PC-3 (cell line): ENCODE data around the gene CSF1R. TPM values are rescaled to one million over a fixed set of nuclear protein-coding genes. Genes with fewer than 3 reads are reported as not detected.

Experiments
- ATAC-seq: fragments of 200-7000 bp; cut with Tn5 transposase; 2 replicates; pipeline ENCODE4 v1.9.1; 2020; ENCODE audit warnings: mild to moderate bottlenecking, moderate library complexity
- BruUV-seq: library from RNA; stranded (reverse); fragments of 400-500 nt; replicated peaks from 2 replicates; lab custom pipeline; 2021; lab: Mats Ljungman, UMichigan
- CTCF ChIA-PET: fragments of 300-600 bp; sonication (Branson Sonifier 250); formaldehyde crosslinking; loops from one replicate; lab custom pipeline; 2022; ENCODE audit warnings: antibody characterized with exemption; lab: Charles Lee
- POLR2A ChIA-PET: fragments of 300-600 bp; sonication (Branson Sonifier 250); formaldehyde crosslinking; loops from one replicate; lab custom pipeline; 2022; ENCODE audit warnings: antibody characterized with exemption; ENCODE audit not compliant: unreplicated experiment; lab: Charles Lee
- DNase-seq: peaks from one replicate; pipeline ENCODE4 v3.0.0-alpha.2; 2015
- H2AFZ ChIP-seq: fragments of 300-600 bp; sonication (generic); 2 replicates; pipeline ENCODE4 v1.6.0; 2016; ENCODE audit warnings: antibody characterized with exemption, low read length
- H3F3A ChIP-seq: fragments of 300-600 bp; sonication (generic); one replicate; pipeline ENCODE4 v1.6.0; 2017; ENCODE audit warnings: antibody characterized with exemption, low read length, control low read depth, mild to moderate bottlenecking; ENCODE audit not compliant: unreplicated experiment
- H3K27ac ChIP-seq: fragments of 300-600 bp; sonication (generic); 2 replicates; pipeline ENCODE4 v1.5.1; 2016; ENCODE audit warnings: mild to moderate bottlenecking, low read length
- H3K27me3 ChIP-seq: fragments of 300-600 bp; sonication (generic); 2 replicates; pipeline ENCODE4 v1.6.1; 2016; ENCODE audit warnings: low read length, mixed read lengths
- H3K36me3 ChIP-seq: fragments of 300-600 bp; sonication (generic); 2 replicates; pipeline ENCODE4 v1.6.1; 2016; ENCODE audit warnings: low read depth, mixed run types, low read length, mixed read lengths
- H3K4me1 ChIP-seq: fragments of 300-600 bp; sonication (generic); 2 replicates; pipeline ENCODE4 v1.5.1; 2016; ENCODE audit warnings: low read length; ENCODE audit not compliant: insufficient read depth
- H3K4me2 ChIP-seq: fragments of 300-600 bp; sonication (generic); 2 replicates; pipeline ENCODE4 v1.6.0; 2016; ENCODE audit warnings: low read length
- H3K4me3 ChIP-seq: fragments of 300-600 bp; sonication (generic); 2 replicates; pipeline ENCODE4 v1.5.1; 2016; ENCODE audit warnings: mild to moderate bottlenecking, low read length, mixed read lengths
- H3K79me2 ChIP-seq: fragments of 300-600 bp; sonication (generic); 2 replicates; pipeline ENCODE4 v1.6.1; 2017; ENCODE audit warnings: low read length, mixed read lengths
- H3K9ac ChIP-seq: fragments of 300-600 bp; sonication (generic); 2 replicates; pipeline ENCODE4 v1.6.0; 2016; ENCODE audit warnings: mild to moderate bottlenecking, low read length
- H3K9me2 ChIP-seq: fragments of 300-600 bp; sonication (generic); replicated peaks from 2 replicates; pipeline ENCODE4 v1.6.1; 2016; ENCODE audit warnings: mixed run types, low read length, mixed read lengths
- H3K9me3 ChIP-seq: fragments of 300-600 bp; sonication (generic); 2 replicates; pipeline ENCODE4 v1.6.1; 2016; ENCODE audit warnings: low read length, mixed read lengths
- H4K20me1 ChIP-seq: fragments of 300-600 bp; sonication (generic); 2 replicates; pipeline ENCODE4 v1.6.1; 2016; ENCODE audit warnings: low read length, mixed read lengths
- CTCF ChIP-seq: fragments of 300-600 bp; sonication (generic); conservative IDR thresholded peaks from 2 replicates; pipeline ENCODE4 v1.5.1; 2017; ENCODE audit warnings: antibody characterized with exemption, low read depth, mild to moderate bottlenecking, low read length
- EZH2 ChIP-seq: fragments of 300-600 bp; sonication (generic); IDR thresholded peaks from one replicate; pipeline ENCODE4 v1.6.1; 2017; ENCODE audit warnings: antibody characterized with exemption, mild to moderate bottlenecking, low read length; ENCODE audit not compliant: unreplicated experiment
- EZH2phosphoT487 ChIP-seq: fragments of 300-600 bp; sonication (generic); IDR thresholded peaks from 2 replicates; pipeline ENCODE4 v1.6.1; 2018; ENCODE audit warnings: mild to moderate bottlenecking, antibody characterized with exemption, low read length, borderline replicate concordance
- intact Hi-C: fragments of 100-400 bp; cut with micrococcal nuclease; formaldehyde crosslinking; loops from 2 replicates; pipeline ENCODE4 v1.9.0; 2023
- total RNA-seq: library from RNA; depleted of rRNA; stranded (reverse); fragments of >200 nt; gene quantifications from 2 replicates; pipeline ENCODE4 v1.2.3, GENCODE V29; 2014

The CSF1R gene
- total RNA-seq, 1 experiment from 2014 or later = not detected

- no peak overlapping the region for H3K27ac ChIP-seq
Measured at GRCh38 chr5:150038547-150038946, 47.8 kb downstream of the CSF1R start.

GRCh38 chr5:150036513-150036912 lies 49.8 kb downstream of the CSF1R start:
- no peaks in the 10 kb centered on the region for H3K27me3 ChIP-seq
- no peaks in the 10 kb centered on the region for H3F3A ChIP-seq
- H2AFZ ChIP-seq = no peak overlapping the region
- POLR2A ChIA-PET = interaction anchor here (0.6 kb wide), 2 partner anchors 14 to 184 kb away, joined by 4 to 5 read pairs; no protein-coding TSS in a partner anchor
- peaks cover 4% of the 10 kb centered on the region; the same call in 1 of the 2 replicates for H3K79me2 ChIP-seq
- no peaks in the 10 kb centered on the region for H3K9me3 ChIP-seq
- no peak overlapping the region for H3K4me3 ChIP-seq
- TF ChIP-seq EZH2phosphoT487 (no peak), EZH2 (no peak), CTCF (no peak)
- no peaks in the 10 kb centered on the region for H3K9me2 ChIP-seq
- peak overlapping the region; percentile 29 for H3K4me2 ChIP-seq
- BruUV-seq = no TSS peak
- CTCF ChIA-PET = no interaction called here
- peak; percentile 88 for DNase-seq
- H3K36me3 ChIP-seq = peaks cover 92% of the 10 kb centered on the region
- H4K20me1 ChIP-seq = no peaks in the 10 kb centered on the region
- ATAC-seq = peak; percentile 99
- peak overlapping the region; percentile 27 for H3K27ac ChIP-seq
- intact Hi-C loops = loop anchor here (5.0 kb wide), 1 partner anchor 34 kb away; the partner anchor contains the start of genes HMGXB3 and TIGD6
- H3K4me1 ChIP-seq = peaks cover 21% of the 10 kb centered on the region
- H3K9ac ChIP-seq = no peak overlapping the region

More at GRCh38 chr5:150038547-150038946, 47.8 kb downstream of the CSF1R start:
- Histone ChIP-seq H3K9me2 (no peaks in the 10 kb centered on the region), H2AFZ (no peak overlapping the region), H4K20me1 (no peaks in the 10 kb centered on the region), H3K79me2 (peaks cover 4% of the 10 kb centered on the region; the same call in 1 of the 2 replicates), H3F3A (no peaks in the 10 kb centered on the region), H3K4me2 (no peak overlapping the region), H3K36me3 (peaks cover 91% of the 10 kb centered on the region), H3K9me3 (no peaks in the 10 kb centered on the region), H3K9ac (no peak overlapping the region), H3K27me3 (no peaks in the 10 kb centered on the region), H3K4me1 (peaks cover 33% of the 10 kb centered on the region), H3K4me3 (no peak overlapping the region)
- intact Hi-C loops = loop anchor here (5.0 kb wide), 1 partner anchor 36 kb away; the partner anchor contains the start of genes HMGXB3 and TIGD6
- ChIA-PET POLR2A (no interaction called here), CTCF (no interaction called here)
- TF ChIP-seq EZH2 (no peak), CTCF (no peak), EZH2phosphoT487 (no peak)
- BruUV-seq = no TSS peak
- DNase-seq = no peak
- no peak for ATAC-seq
